WTC11 (cell line): ENCODE data around the gene CDYL. TPM values are rescaled to one million over a fixed set of nuclear protein-coding genes. Genes with fewer than 3 reads are reported as not detected.

Experiments used
- ATAC-seq: fragments of 200-7000 bp; cut with Tn5 transposase; 2 replicates; pipeline ENCODE4 v1.10.0; 2021; ENCODE audit warnings: mild to moderate bottlenecking, moderate library complexity
- CTCF ChIA-PET: fragments of 300-600 bp; sonication (Branson Sonifier 250); formaldehyde crosslinking; loops from one replicate; lab custom pipeline; 2021; ENCODE audit warnings: antibody characterized with exemption; lab: Charles Lee
- POLR2A ChIA-PET: fragments of 350-600 bp; sonication (Branson Sonifier 250); formaldehyde crosslinking; loops from one replicate; lab custom pipeline; 2021; ENCODE audit warnings: antibody characterized with exemption; lab: Charles Lee
- DNase-seq: peaks from one replicate; pipeline ENCODE4 v3.0.0; 2021; ENCODE audit warnings: low spot score
- H3K27ac Mint-ChIP-seq: 2 replicates; pipeline ENCODE4 v1.8.0; 2021; ENCODE audit warnings: mixed read lengths
- H3K27me3 Mint-ChIP-seq: 2 replicates; pipeline ENCODE4 v1.8.0; 2021; ENCODE audit warnings: low read depth, mild to moderate bottlenecking, moderate library complexity, mixed read lengths
- H3K36me3 Mint-ChIP-seq: 2 replicates; pipeline ENCODE4 v1.8.0; 2021; ENCODE audit warnings: mixed read lengths
- H3K4me1 Mint-ChIP-seq: 2 replicates; pipeline ENCODE4 v1.8.0; 2022; ENCODE audit warnings: mixed read lengths
- H3K4me3 Mint-ChIP-seq: 2 replicates; pipeline ENCODE4 v1.8.0; 2021; ENCODE audit warnings: mild to moderate bottlenecking, moderate library complexity, mixed read lengths
- H3K9me3 Mint-ChIP-seq: 2 replicates; pipeline ENCODE4 v1.8.0; 2021; ENCODE audit warnings: mixed read lengths
- AR ChIP-seq: fragments of 250-450 bp; sonication (Bioruptor Pico); IDR thresholded peaks from 2 replicates; pipeline ENCODE4 v1.9.0; 2021; ENCODE audit warnings: mild to moderate bottlenecking
- ARID4B ChIP-seq: sonication (generic); formaldehyde crosslinking; IDR thresholded peaks from 2 replicates; pipeline ENCODE4 v1.8.0; 2023; ENCODE audit warnings: missing genetic modification reagents, mild to moderate bottlenecking, borderline replicate concordance
- ETV6 ChIP-seq: sonication (generic); formaldehyde crosslinking; IDR thresholded peaks from 2 replicates; pipeline ENCODE4 v1.8.1; 2022; ENCODE audit warnings: mild to moderate bottlenecking, missing genetic modification reagents
- FOXK1 ChIP-seq: sonication (generic); formaldehyde crosslinking; IDR thresholded peaks from 2 replicates; pipeline ENCODE4 v1.8.0; 2022; ENCODE audit warnings: mild to moderate bottlenecking, moderate library complexity, missing genetic modification reagents
- GABPB1 ChIP-seq: sonication (generic); formaldehyde crosslinking; IDR thresholded peaks from 2 replicates; pipeline ENCODE4 v1.8.1; 2023; ENCODE audit warnings: mild to moderate bottlenecking, missing genetic modification reagents
- HMGXB4 ChIP-seq: sonication (generic); formaldehyde crosslinking; IDR thresholded peaks from 2 replicates; pipeline ENCODE4 v1.8.1; 2023; ENCODE audit warnings: mild to moderate bottlenecking, moderate library complexity, missing genetic modification reagents
- JAZF1 ChIP-seq: fragments of 250-450 bp; sonication (Bioruptor Pico); IDR thresholded peaks from 2 replicates; pipeline ENCODE4 v1.9.0; 2021; ENCODE audit warnings: moderate library complexity, mild to moderate bottlenecking, inconsistent platforms
- JUN ChIP-seq: sonication (generic); formaldehyde crosslinking; IDR thresholded peaks from 2 replicates; pipeline ENCODE4 v1.8.0; 2023; ENCODE audit warnings: mild to moderate bottlenecking, missing genetic modification reagents
- NR3C1 ChIP-seq: sonication (generic); formaldehyde crosslinking; conservative IDR thresholded peaks from 2 replicates; pipeline ENCODE4 v1.8.1; 2023; ENCODE audit warnings: low read depth, mild to moderate bottlenecking, missing genetic modification reagents
- PRRX2 ChIP-seq: fragments of 250-450 bp; sonication (Bioruptor Pico); IDR thresholded peaks from 2 replicates; pipeline ENCODE4 v1.8.0; 2021; ENCODE audit warnings: mild to moderate bottlenecking
- RORB ChIP-seq: fragments of 250-450 bp; sonication (Bioruptor Pico); IDR thresholded peaks from 2 replicates; pipeline ENCODE4 v1.9.0; 2021; ENCODE audit warnings: mild to moderate bottlenecking
- TEAD1 ChIP-seq: sonication (generic); formaldehyde crosslinking; IDR thresholded peaks from 2 replicates; pipeline ENCODE4 v1.8.0; 2022; ENCODE audit warnings: mild to moderate bottlenecking, missing genetic modification reagents
- ZNF121 ChIP-seq: sonication (generic); formaldehyde crosslinking; IDR thresholded peaks from 2 replicates; pipeline ENCODE4 v1.8.0; 2023; ENCODE audit warnings: missing genetic modification reagents
- ZNF232 ChIP-seq: sonication (generic); formaldehyde crosslinking; IDR thresholded peaks from 2 replicates; pipeline ENCODE4 v1.8.0; 2022; ENCODE audit warnings: mild to moderate bottlenecking, missing genetic modification reagents
- ZNF416 ChIP-seq: fragments of 250-450 bp; sonication (Bioruptor Pico); IDR thresholded peaks from 2 replicates; pipeline ENCODE4 v1.9.0; 2021; ENCODE audit warnings: mild to moderate bottlenecking, inconsistent platforms
- ZNF512 ChIP-seq: sonication (generic); formaldehyde crosslinking; IDR thresholded peaks from 2 replicates; pipeline ENCODE4 v1.8.1; 2022; ENCODE audit warnings: missing genetic modification reagents, borderline replicate concordance
- ZNF671 ChIP-seq: fragments of 250-450 bp; sonication (Bioruptor Pico); IDR thresholded peaks from 2 replicates; pipeline ENCODE4 v1.8.0; 2021; ENCODE audit warnings: mild to moderate bottlenecking
- total RNA-seq: library from RNA; stranded (reverse); gene quantifications from 3 replicates; pipeline ENCODE4 v1.2.3, GENCODE V29; 2021

Gene CDYL
- total RNA-seq, 1 experiment from 2014 or later, result 92.0 TPM

- H3K36me3 Mint-ChIP-seq, result peaks cover 28% of the 10 kb centered on the region
- TF ChIP-seq GABPB1 (CRISPR knock-in tag), result peak; percentile 57; the same call in 1 of the 2 replicates
- no peak for TF ChIP-seq ZNF232
- no peak for TF ChIP-seq ZNF671 (CRISPR knock-in tag)
- no peak for TF ChIP-seq JUN
- no peak for TF ChIP-seq ZNF121
- POLR2A ChIA-PET, result no interaction called here
- no peaks in the 10 kb centered on the region for H3K27me3 Mint-ChIP-seq
- H3K4me3 Mint-ChIP-seq, result no peak overlapping the region
- no peaks in the 10 kb centered on the region for H3K9me3 Mint-ChIP-seq
- no peak for ATAC-seq
- CTCF ChIA-PET, result no interaction called here
- H3K4me1 Mint-ChIP-seq, result peaks cover 47% of the 10 kb centered on the region
- H3K27ac Mint-ChIP-seq, result no peak overlapping the region
- DNase-seq, result no peak
These were observed 167.5 kb downstream of the CDYL start for GRCh38 chr6:4943716-4944115.

GRCh38 chr6:4944325-4944724, 168.1 kb downstream of the CDYL start:
- ATAC-seq, result no peak
- Mint-ChIP-seq H3K4me1 (peaks cover 53% of the 10 kb centered on the region), H3K9me3 (no peaks in the 10 kb centered on the region), H3K27me3 (no peaks in the 10 kb centered on the region), H3K4me3 (no peak overlapping the region), H3K27ac (no peak overlapping the region), H3K36me3 (peaks cover 28% of the 10 kb centered on the region)
- no peak for DNase-seq
- ChIA-PET CTCF (no interaction called here), POLR2A (no interaction called here)
- TF ChIP-seq ZNF416 (CRISPR knock-in tag) (no peak), TEAD1 (CRISPR knock-in tag) (no peak)

- H3K27ac Mint-ChIP-seq, result no peak overlapping the region
- ATAC-seq, result no peak
- no peaks in the 10 kb centered on the region for H3K27me3 Mint-ChIP-seq
- CTCF ChIA-PET, result interaction anchor here (1.4 kb wide), 1 partner anchor 11 kb away, joined by 4 read pairs; no protein-coding TSS in a partner anchor
- no peak for TF ChIP-seq RORB (CRISPR knock-in tag)
- no peak for TF ChIP-seq ARID4B (CRISPR knock-in tag)
- no peak for TF ChIP-seq PRRX2 (CRISPR knock-in tag)
- TF ChIP-seq, all 79 proteins: peak for 0
- H3K36me3 Mint-ChIP-seq, result peaks cover 44% of the 10 kb centered on the region
- no peaks in the 10 kb centered on the region for H3K9me3 Mint-ChIP-seq
- DNase-seq, result no peak
- H3K4me3 Mint-ChIP-seq, result no peak overlapping the region
- POLR2A ChIA-PET, result no interaction called here
- H3K4me1 Mint-ChIP-seq, result peaks cover 60% of the 10 kb centered on the region
These were observed 170.3 kb downstream of the CDYL start for GRCh38 chr6:4946521-4946920.

- Mint-ChIP-seq H3K4me1 (peaks cover 52% of the 10 kb centered on the region), H3K27ac (peak overlapping the region; percentile 83), H3K9me3 (no peaks in the 10 kb centered on the region), H3K4me3 (no peak overlapping the region), H3K27me3 (no peaks in the 10 kb centered on the region), H3K36me3 (peaks cover 52% of the 10 kb centered on the region)
- DNase-seq (no peak), ATAC-seq (no peak)
- POLR2A ChIA-PET, result no interaction called here
- CTCF ChIA-PET, result no interaction called here
- TF ChIP-seq HMGXB4 (no peak), AR (no peak), FOXK1 (no peak), JAZF1 (CRISPR knock-in tag) (no peak), ZNF512 (CRISPR knock-in tag) (no peak), ETV6 (no peak), NR3C1 (CRISPR knock-in tag) (no peak)
These were observed 171.5 kb downstream of the CDYL start for GRCh38 chr6:4947716-4948115.
